ENCODE data around the gene CES1.
"Not testable (repeated sequence)": the region's sequence is repeated elsewhere in the genome, so short reads cannot be mapped to it uniquely, and the experiment has no call there.

Gene CES1

GRCh38 chr16:55832773-55833691 lies at the start of gene CES1:
Gene CES1, minus strand, starts transcription at chr16:55833096. Its CDS starts 41 bp downstream, at chr16:55833055.
- H3K9ac ChIP-seq (ENCODE audit: low read depth, low read length) = no peak within 1 kb of the TSS
- H3K27me3 ChIP-seq (ENCODE audit: insufficient read depth, low read length) = no peaks in the 10 kb centered on the region

GRCh38 chr16:55876854-55877253 lies 44.0 kb upstream of the CES1 start:
- H3K4me1 ChIP-seq (ENCODE audit: insufficient read depth, low read length) = no peaks in the 10 kb centered on the region
- H3K27me3 ChIP-seq (ENCODE audit: insufficient read depth, low read length) = no peaks in the 10 kb centered on the region
- no peaks in the 10 kb centered on the region for H3K36me3 ChIP-seq (ENCODE audit: insufficient read depth, low read depth, low read length)
- no peaks in the 10 kb centered on the region for H3K9me3 ChIP-seq (ENCODE audit: insufficient read depth, low read depth, low read length)
- no peak overlapping the region for H3K9ac ChIP-seq (ENCODE audit: low read depth, low read length)
- H3K4me3 ChIP-seq (ENCODE audit: low read length) = no peak overlapping the region
- H3K27ac ChIP-seq (ENCODE audit: low read length) = no peak overlapping the region

More at GRCh38 chr16:55832773-55833691, at the start of gene CES1:
- no peak within 1 kb of the TSS for H3K4me3 ChIP-seq (ENCODE audit: low read length)
- no peak within 1 kb of the TSS for H3K27ac ChIP-seq (ENCODE audit: low read length)
- H3K4me1 ChIP-seq (ENCODE audit: insufficient read depth, low read length) = no peaks in the 10 kb centered on the region
- H3K36me3 ChIP-seq (ENCODE audit: insufficient read depth, low read depth, low read length) = no peaks in the 10 kb centered on the region
- no peaks in the 10 kb centered on the region for H3K9me3 ChIP-seq (ENCODE audit: insufficient read depth, low read depth, low read length)

GRCh38 chr16:55875273-55875672 lies 42.4 kb upstream of the CES1 start, which contains the start of gene CES5A:
Gene CES5A, minus strand, starts transcription at chr16:55875373. Its CDS starts 152 bp downstream, at chr16:55875221.
- Histone ChIP-seq H3K9me3 (ENCODE audit: insufficient read depth, low read depth, low read length) (no peaks in the 10 kb centered on the region), H3K4me1 (ENCODE audit: insufficient read depth, low read length) (no peaks in the 10 kb centered on the region), H3K27ac (ENCODE audit: low read length) (no peak within 1 kb of the TSS), H3K4me3 (ENCODE audit: low read length) (no peak within 1 kb of the TSS), H3K9ac (ENCODE audit: low read depth, low read length) (no peak within 1 kb of the TSS), H3K36me3 (ENCODE audit: insufficient read depth, low read depth, low read length) (no peaks in the 10 kb centered on the region), H3K27me3 (ENCODE audit: insufficient read depth, low read length) (no peaks in the 10 kb centered on the region)

GRCh38 chr16:55873122-55873521 lies 40.2 kb upstream of the CES1 start:
- no peak overlapping the region for H3K9ac ChIP-seq (ENCODE audit: low read depth, low read length)
- H3K36me3 ChIP-seq (ENCODE audit: insufficient read depth, low read depth, low read length) = no peaks in the 10 kb centered on the region
- no peaks in the 10 kb centered on the region for H3K27me3 ChIP-seq (ENCODE audit: insufficient read depth, low read length)
- H3K4me1 ChIP-seq (ENCODE audit: insufficient read depth, low read length) = no peaks in the 10 kb centered on the region
- no peaks in the 10 kb centered on the region for H3K9me3 ChIP-seq (ENCODE audit: insufficient read depth, low read depth, low read length)
- H3K4me3 ChIP-seq (ENCODE audit: low read length) = no peak overlapping the region
- H3K27ac ChIP-seq (ENCODE audit: low read length) = no peak overlapping the region

DNA sequence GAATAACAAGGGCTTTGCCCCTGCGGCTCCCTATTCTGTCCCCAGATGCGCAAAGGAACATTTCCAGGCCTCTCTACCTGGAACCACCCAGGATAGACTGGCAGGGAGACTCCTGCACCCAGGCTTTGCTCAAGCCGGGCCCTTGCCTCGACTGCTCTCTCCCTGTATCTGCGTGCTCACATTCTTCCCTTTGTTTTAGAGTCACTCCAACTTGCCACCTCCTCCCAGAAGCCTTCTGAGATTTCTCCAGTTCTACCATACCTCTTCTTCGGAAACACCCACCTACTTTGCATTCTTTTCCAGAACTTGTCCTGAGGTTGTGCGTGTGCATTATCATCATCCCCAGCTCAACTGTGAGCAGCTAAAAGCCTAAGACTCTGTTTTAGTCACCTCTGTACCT lies 39.2 kb upstream of the CES1 start:
- Histone ChIP-seq H3K27me3 (ENCODE audit: insufficient read depth, low read length) (no peaks in the 10 kb centered on the region), H3K9ac (ENCODE audit: low read depth, low read length) (no peak overlapping the region), H3K36me3 (ENCODE audit: insufficient read depth, low read depth, low read length) (no peaks in the 10 kb centered on the region), H3K4me3 (ENCODE audit: low read length) (no peak overlapping the region), H3K9me3 (ENCODE audit: insufficient read depth, low read depth, low read length) (no peaks in the 10 kb centered on the region), H3K4me1 (ENCODE audit: insufficient read depth, low read length) (no peaks in the 10 kb centered on the region), H3K27ac (ENCODE audit: low read length) (no peak overlapping the region)

- Histone ChIP-seq H3K27me3 (ENCODE audit: insufficient read depth, low read length) (no peaks in the 10 kb centered on the region), H3K4me3 (ENCODE audit: low read length) (no peak overlapping the region), H3K27ac (ENCODE audit: low read length) (no peak overlapping the region), H3K4me1 (ENCODE audit: insufficient read depth, low read length) (no peaks in the 10 kb centered on the region), H3K9ac (ENCODE audit: low read depth, low read length) (no peak overlapping the region), H3K36me3 (ENCODE audit: insufficient read depth, low read depth, low read length) (no peaks in the 10 kb centered on the region), H3K9me3 (ENCODE audit: insufficient read depth, low read depth, low read length) (no peaks in the 10 kb centered on the region)
These were observed 38.6 kb upstream of the CES1 start for GRCh38 chr16:55871411-55872038.

GRCh38 chr16:55868980-55869379 lies 36.1 kb upstream of the CES1 start:
- Histone ChIP-seq H3K27me3 (ENCODE audit: insufficient read depth, low read length) (no peaks in the 10 kb centered on the region), H3K4me3 (ENCODE audit: low read length) (no peak overlapping the region), H3K36me3 (ENCODE audit: insufficient read depth, low read depth, low read length) (no peaks in the 10 kb centered on the region), H3K4me1 (ENCODE audit: insufficient read depth, low read length) (no peaks in the 10 kb centered on the region), H3K9ac (ENCODE audit: low read depth, low read length) (no peak overlapping the region), H3K9me3 (ENCODE audit: insufficient read depth, low read depth, low read length) (no peaks in the 10 kb centered on the region), H3K27ac (ENCODE audit: low read length) (no peak overlapping the region)

DNA sequence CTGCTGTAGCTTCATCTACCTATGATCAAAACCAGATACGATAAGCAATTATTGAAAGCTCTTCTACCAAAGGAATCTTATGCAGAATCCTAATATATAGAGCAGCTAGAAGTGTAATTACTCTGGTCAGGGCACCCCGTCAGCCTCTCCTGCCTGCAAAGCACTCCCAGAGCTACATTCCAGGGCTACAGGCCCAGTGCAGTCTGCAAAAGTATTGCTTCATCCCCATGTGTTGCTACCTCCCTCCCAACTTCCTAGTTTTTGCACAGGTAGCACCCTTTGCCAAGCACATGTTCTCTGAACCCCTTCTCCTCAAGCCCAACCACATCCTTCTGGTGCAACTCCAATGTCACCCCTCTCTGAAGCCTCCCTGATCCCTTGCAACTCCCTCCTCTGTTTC lies 35.2 kb upstream of the CES1 start:
- no peaks in the 10 kb centered on the region for H3K9me3 ChIP-seq (ENCODE audit: insufficient read depth, low read depth, low read length)
- H3K36me3 ChIP-seq (ENCODE audit: insufficient read depth, low read depth, low read length) = no peaks in the 10 kb centered on the region
- no peak overlapping the region for H3K4me3 ChIP-seq (ENCODE audit: low read length)
- no peak overlapping the region for H3K9ac ChIP-seq (ENCODE audit: low read depth, low read length)
- H3K4me1 ChIP-seq (ENCODE audit: insufficient read depth, low read length) = no peaks in the 10 kb centered on the region
- no peak overlapping the region for H3K27ac ChIP-seq (ENCODE audit: low read length)
- no peaks in the 10 kb centered on the region for H3K27me3 ChIP-seq (ENCODE audit: insufficient read depth, low read length)

DNA sequence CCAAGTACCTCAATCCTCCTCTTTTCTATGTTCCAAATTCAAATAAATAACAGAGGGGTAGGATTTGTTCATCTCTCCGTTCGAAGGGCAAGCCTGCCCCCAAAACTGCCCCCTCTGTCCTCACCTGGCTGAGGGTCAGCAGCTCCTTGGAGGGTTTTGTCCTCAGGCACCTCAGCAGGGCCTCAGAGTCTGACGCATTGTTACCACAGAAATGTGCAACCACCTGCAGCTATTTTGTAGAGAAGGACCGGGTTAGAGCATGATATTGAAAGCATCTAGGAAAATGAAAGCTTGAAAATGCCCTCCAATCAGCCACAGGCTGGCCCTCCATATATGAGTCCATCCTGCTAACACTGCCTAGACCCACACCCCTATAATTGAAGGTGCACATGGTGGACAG lies 28.4 kb upstream of the CES1 start:
- Histone ChIP-seq H3K27ac (ENCODE audit: low read length) (no peak overlapping the region), H3K4me3 (ENCODE audit: low read length) (no peak overlapping the region), H3K4me1 (ENCODE audit: insufficient read depth, low read length) (no peaks in the 10 kb centered on the region), H3K9me3 (ENCODE audit: insufficient read depth, low read depth, low read length) (no peaks in the 10 kb centered on the region), H3K36me3 (ENCODE audit: insufficient read depth, low read depth, low read length) (no peaks in the 10 kb centered on the region), H3K27me3 (ENCODE audit: insufficient read depth, low read length) (no peaks in the 10 kb centered on the region), H3K9ac (ENCODE audit: low read depth, low read length) (no peak overlapping the region)

DNA sequence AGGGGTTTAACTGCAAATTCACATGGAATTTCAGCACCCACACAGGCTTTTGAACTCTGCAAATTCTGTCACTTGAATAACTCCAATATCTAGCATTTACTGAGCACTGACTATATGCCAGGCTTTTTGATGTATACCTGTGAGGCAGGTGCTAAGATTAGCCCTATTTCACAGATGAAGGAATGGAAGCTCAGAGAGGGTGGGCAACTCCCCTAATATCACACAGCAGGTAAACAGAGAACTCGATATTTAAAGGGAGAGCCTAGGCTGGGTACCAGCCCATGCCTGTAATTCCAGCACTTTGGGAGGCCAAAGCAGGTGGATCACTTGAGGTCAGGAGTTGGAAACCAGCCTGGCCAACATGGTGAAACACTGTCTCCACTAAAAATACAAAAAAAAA lies 24.8 kb upstream of the CES1 start:
- not testable (repeated sequence) for H3K4me1 ChIP-seq (ENCODE audit: insufficient read depth, low read length); H3K36me3 ChIP-seq (ENCODE audit: insufficient read depth, low read depth, low read length); H3K4me3 ChIP-seq (ENCODE audit: low read length); H3K27ac ChIP-seq (ENCODE audit: low read length); H3K9ac ChIP-seq (ENCODE audit: low read depth, low read length); H3K9me3 ChIP-seq (ENCODE audit: insufficient read depth, low read depth, low read length); H3K27me3 ChIP-seq (ENCODE audit: insufficient read depth, low read length)

DNA sequence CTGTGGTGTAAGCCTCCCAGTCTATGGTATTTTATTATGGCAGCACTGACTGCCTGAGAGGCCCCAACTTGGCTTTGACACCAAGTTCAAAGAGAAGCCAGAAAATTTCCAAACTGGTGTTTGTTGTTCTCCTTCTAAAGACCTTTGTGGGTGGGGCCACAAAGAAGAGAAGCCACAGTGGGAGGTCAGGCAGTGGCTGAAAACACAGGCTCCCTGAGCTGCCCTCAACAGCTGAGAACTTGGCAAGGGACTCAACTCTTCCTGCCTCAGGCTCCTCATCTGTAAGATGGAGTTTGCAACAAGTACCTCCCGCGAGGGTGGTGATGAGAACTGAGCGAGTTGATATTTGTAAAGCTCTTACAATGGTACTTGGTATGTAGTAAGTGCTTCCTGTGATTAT lies 24.1 kb upstream of the CES1 start:
- H3K9me3 ChIP-seq (ENCODE audit: insufficient read depth, low read depth, low read length) = no peaks in the 10 kb centered on the region
- H3K27me3 ChIP-seq (ENCODE audit: insufficient read depth, low read length) = no peaks in the 10 kb centered on the region
- H3K4me1 ChIP-seq (ENCODE audit: insufficient read depth, low read length) = no peaks in the 10 kb centered on the region
- no peak overlapping the region for H3K9ac ChIP-seq (ENCODE audit: low read depth, low read length)
- no peak overlapping the region for H3K27ac ChIP-seq (ENCODE audit: low read length)
- no peak overlapping the region for H3K4me3 ChIP-seq (ENCODE audit: low read length)
- H3K36me3 ChIP-seq (ENCODE audit: insufficient read depth, low read depth, low read length) = no peaks in the 10 kb centered on the region

DNA sequence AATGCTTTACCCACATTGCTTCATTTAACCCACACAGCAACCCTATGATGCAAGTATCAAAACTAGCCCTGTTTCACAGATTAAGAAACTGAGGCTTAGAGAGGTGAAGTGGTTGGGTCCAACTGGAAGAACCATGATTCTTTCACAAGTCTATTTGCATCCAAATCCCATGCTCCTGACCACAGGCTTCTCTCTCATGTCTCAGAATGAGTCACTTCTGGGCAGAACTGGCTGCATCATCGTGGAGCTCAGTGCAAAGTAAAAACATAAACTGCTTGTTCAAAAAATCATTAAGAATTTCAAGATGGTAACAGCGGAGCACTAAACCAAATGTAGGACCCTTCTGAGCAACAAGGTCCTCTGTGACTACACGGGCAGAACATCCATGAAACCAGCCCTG lies 20.2 kb upstream of the CES1 start:
- Histone ChIP-seq H3K36me3 (ENCODE audit: insufficient read depth, low read depth, low read length) (no peaks in the 10 kb centered on the region), H3K9ac (ENCODE audit: low read depth, low read length) (no peak overlapping the region), H3K4me1 (ENCODE audit: insufficient read depth, low read length) (no peaks in the 10 kb centered on the region), H3K4me3 (ENCODE audit: low read length) (no peak overlapping the region), H3K9me3 (ENCODE audit: insufficient read depth, low read depth, low read length) (no peaks in the 10 kb centered on the region), H3K27me3 (ENCODE audit: insufficient read depth, low read length) (no peaks in the 10 kb centered on the region), H3K27ac (ENCODE audit: low read length) (no peak overlapping the region)

All from iPS-20b (cell line).